ENCODE results near the gene CELA2B.

- TF ChIP-seq ZNF24 (tag by site-specific recombination; IDR thresholded peaks at IDR 0.05) (no peak), GLIS2 (tag by site-specific recombination; IDR thresholded peaks at IDR 0.05) (no peak), ZSCAN16 (tag by site-specific recombination; IDR thresholded peaks at IDR 0.05) (no peak), ZNF366 (tag by site-specific recombination; conservative IDR thresholded peaks at IDR 0.05) (no peak)
- TF ChIP-seq, protein P1, sequence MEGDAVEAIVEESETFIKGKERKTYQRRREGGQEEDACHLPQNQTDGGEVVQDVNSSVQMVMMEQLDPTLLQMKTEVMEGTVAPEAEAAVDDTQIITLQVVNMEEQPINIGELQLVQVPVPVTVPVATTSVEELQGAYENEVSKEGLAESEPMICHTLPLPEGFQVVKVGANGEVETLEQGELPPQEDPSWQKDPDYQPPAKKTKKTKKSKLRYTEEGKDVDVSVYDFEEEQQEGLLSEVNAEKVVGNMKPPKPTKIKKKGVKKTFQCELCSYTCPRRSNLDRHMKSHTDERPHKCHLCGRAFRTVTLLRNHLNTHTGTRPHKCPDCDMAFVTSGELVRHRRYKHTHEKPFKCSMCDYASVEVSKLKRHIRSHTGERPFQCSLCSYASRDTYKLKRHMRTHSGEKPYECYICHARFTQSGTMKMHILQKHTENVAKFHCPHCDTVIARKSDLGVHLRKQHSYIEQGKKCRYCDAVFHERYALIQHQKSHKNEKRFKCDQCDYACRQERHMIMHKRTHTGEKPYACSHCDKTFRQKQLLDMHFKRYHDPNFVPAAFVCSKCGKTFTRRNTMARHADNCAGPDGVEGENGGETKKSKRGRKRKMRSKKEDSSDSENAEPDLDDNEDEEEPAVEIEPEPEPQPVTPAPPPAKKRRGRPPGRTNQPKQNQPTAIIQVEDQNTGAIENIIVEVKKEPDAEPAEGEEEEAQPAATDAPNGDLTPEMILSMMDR (tag by site-specific recombination; IDR thresholded peaks at IDR 0.05), result no peak
- TF ChIP-seq, protein P2, sequence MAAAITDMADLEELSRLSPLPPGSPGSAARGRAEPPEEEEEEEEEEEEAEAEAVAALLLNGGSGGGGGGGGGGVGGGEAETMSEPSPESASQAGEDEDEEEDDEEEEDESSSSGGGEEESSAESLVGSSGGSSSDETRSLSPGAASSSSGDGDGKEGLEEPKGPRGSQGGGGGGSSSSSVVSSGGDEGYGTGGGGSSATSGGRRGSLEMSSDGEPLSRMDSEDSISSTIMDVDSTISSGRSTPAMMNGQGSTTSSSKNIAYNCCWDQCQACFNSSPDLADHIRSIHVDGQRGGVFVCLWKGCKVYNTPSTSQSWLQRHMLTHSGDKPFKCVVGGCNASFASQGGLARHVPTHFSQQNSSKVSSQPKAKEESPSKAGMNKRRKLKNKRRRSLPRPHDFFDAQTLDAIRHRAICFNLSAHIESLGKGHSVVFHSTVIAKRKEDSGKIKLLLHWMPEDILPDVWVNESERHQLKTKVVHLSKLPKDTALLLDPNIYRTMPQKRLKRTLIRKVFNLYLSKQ (tag by site-specific recombination; IDR thresholded peaks at IDR 0.05; ENCODE audit: borderline replicate concordance), result no peak
These were observed 48.6 kb downstream of the CELA2B start for GRCh38 chr1:15524283-15525049.
